A549 (cell line): Measurements from ENCODE around the gene ALDH1L1. TPM values are rescaled to one million over a fixed set of nuclear protein-coding genes. Genes with fewer than 3 reads are reported as not detected.

Source experiments
- ATAC-seq, 2 experiments: fragments of 200-7000 bp in 1 of 2; fragments of >200 bp in 1 of 2; cut with Nextera tagmentation in 1 of 2; cut with Tn5 transposase in 1 of 2; 3 replicates each; pipeline versions ENCODE4 v1.8.0 to v1.9.1; 2018 to 2020; ENCODE audit warnings: mild to moderate bottlenecking in 1 of 2, moderate library complexity in 1 of 2
- CTCF ChIA-PET: fragments of 300-600 bp; sonication (Branson Sonifier 250); formaldehyde crosslinking; extraction: SDS; loops from one replicate; lab custom pipeline; 2021; ENCODE audit warnings: antibody characterized with exemption, inconsistent platforms; lab: Yijun Ruan, JAX
- POLR2A ChIA-PET: fragments of 350-600 bp; formaldehyde crosslinking; extraction: SDS; loops from one replicate; lab custom pipeline; 2021; ENCODE audit warnings: antibody characterized with exemption, inconsistent platforms; lab: Yijun Ruan, JAX
- DNase-seq, 2 experiments: peaks; one replicate each; pipeline versions ENCODE4 v3.0.0 to v3.0.0-alpha.2; 2011 to 2016; ENCODE audit warnings: low read depth in 1 of 2, low spot score in 1 of 2
- FAIRE-seq: peaks from 2 replicates; lab custom pipeline; 2011; peaks lifted over from hg19 to GRCh38; lab: Jason Lieb, UNC
- H3K27ac ChIP-seq, 2 experiments: fragments of >200 bp; sonication (Bioruptor Twin); formaldehyde crosslinking; 3 replicates each; pipeline ENCODE4 v1.5.1; 2016 to 2017
- H3K4me1 ChIP-seq: fragments of >200 bp; sonication (Bioruptor Twin); formaldehyde crosslinking; 3 replicates; pipeline ENCODE4 v1.6.1; 2016
- H3K4me2 ChIP-seq: fragments of >200 bp; sonication (Bioruptor Twin); formaldehyde crosslinking; 3 replicates; pipeline ENCODE4 v1.6.1; 2016
- H3K4me3 ChIP-seq: fragments of >200 bp; sonication (Bioruptor Twin); formaldehyde crosslinking; 3 replicates; pipeline ENCODE4 v1.5.1; 2016
- H3K9me3 ChIP-seq: fragments of >200 bp; sonication (Bioruptor Twin); formaldehyde crosslinking; 3 replicates; pipeline ENCODE4 v1.6.1; 2016
- CHD4 ChIP-seq: fragments of 200-600 bp; sonication (generic); IDR thresholded peaks from 2 replicates; pipeline ENCODE4 v1.6.1; 2016; ENCODE audit warnings: antibody characterized with exemption, mild to moderate bottlenecking, borderline replicate concordance
- EHF ChIP-seq: fragments of 250-450 bp; sonication (Bioruptor Pico); IDR thresholded peaks from 2 replicates; pipeline ENCODE4 v1.5.0; 2020; ENCODE audit warnings: mild to moderate bottlenecking
- EHMT2 ChIP-seq: fragments of 200-600 bp; sonication (generic); IDR thresholded peaks from 2 replicates; pipeline ENCODE4 v1.6.1; 2016; ENCODE audit warnings: antibody characterized with exemption, low read depth, mild to moderate bottlenecking, moderate library complexity
- HES2 ChIP-seq: fragments of >200 bp; sonication (Bioruptor Twin); formaldehyde crosslinking; IDR thresholded peaks from 2 replicates; pipeline ENCODE4 v1.6.1; 2016
- HOXA7 ChIP-seq: fragments of 250-450 bp; sonication (Bioruptor Pico); IDR thresholded peaks from 2 replicates; pipeline ENCODE4 v1.5.0; 2020; ENCODE audit warnings: mild to moderate bottlenecking, moderate library complexity
- HOXB5 ChIP-seq: fragments of 250-450 bp; sonication (Bioruptor Pico); IDR thresholded peaks from 2 replicates; pipeline ENCODE4 v1.5.0; 2020; ENCODE audit warnings: mild to moderate bottlenecking, moderate library complexity
- JUN ChIP-seq, 2 experiments: fragments of >200 bp; sonication (Bioruptor Twin); formaldehyde crosslinking; IDR thresholded peaks; 2 replicates in 1 of 2; 3 replicates in 1 of 2; pipeline ENCODE4 v1.6.1; 2016 to 2017
- KDM1A ChIP-seq: fragments of 200-600 bp; sonication (generic); IDR thresholded peaks from 2 replicates; pipeline ENCODE4 v1.6.1; 2016; ENCODE audit warnings: low read depth, mild to moderate bottlenecking
- MAX ChIP-seq: IDR thresholded peaks from 2 replicates; pipeline ENCODE4 v1.6.1; 2012
- MAZ ChIP-seq: fragments of 150-350 bp; IDR thresholded peaks from 2 replicates; pipeline ENCODE4 v1.6.1; 2014; ENCODE audit warnings: antibody characterized with exemption, low read depth, low read length, borderline replicate concordance
- PBX3 ChIP-seq: IDR thresholded peaks from 2 replicates; pipeline ENCODE4 v1.6.1; 2012
- PHF8 ChIP-seq: fragments of 200-600 bp; sonication (generic); IDR thresholded peaks from 2 replicates; pipeline ENCODE4 v1.6.1; 2016; ENCODE audit warnings: low read depth, mild to moderate bottlenecking, antibody characterized with exemption, moderate library complexity, borderline replicate concordance
- POLR2A ChIP-seq: IDR thresholded peaks from 2 replicates; pipeline ENCODE4 v1.6.1; 2012; ENCODE audit warnings: mild to moderate bottlenecking, low read length
- RARB ChIP-seq: fragments of 250-450 bp; sonication (Bioruptor Pico); IDR thresholded peaks from 2 replicates; pipeline ENCODE4 v1.8.0; 2021; ENCODE audit warnings: mild to moderate bottlenecking, moderate library complexity
- SMC3 ChIP-seq: fragments of >200 bp; sonication (Bioruptor Twin); formaldehyde crosslinking; IDR thresholded peaks from 3 replicates; pipeline ENCODE4 v1.6.1; 2018; ENCODE audit warnings: inconsistent platforms
- ZFP36 ChIP-seq: fragments of 450-650 bp; IDR thresholded peaks from 2 replicates; pipeline ENCODE4 v1.6.1; 2014; ENCODE audit warnings: borderline replicate concordance; ENCODE audit not compliant: partially characterized antibody
- ZNF302 ChIP-seq: fragments of 250-450 bp; sonication (Bioruptor Pico); IDR thresholded peaks from 2 replicates; pipeline ENCODE4 v1.9.0; 2021; ENCODE audit warnings: inconsistent platforms, mild to moderate bottlenecking, moderate library complexity
- ZSCAN20 ChIP-seq: fragments of 250-450 bp; sonication (Bioruptor Pico); IDR thresholded peaks from 2 replicates; pipeline ENCODE4 v1.8.0; 2022; ENCODE audit warnings: mild to moderate bottlenecking, moderate library complexity
- WGBS: methylation state at CpG from one replicate; pipeline ENCODE4 v1.1.6; 2017; ENCODE audit errors: missing lambda C conversion rate; 5-methylcytosine and 5-hydroxymethylcytosine counted together
- polyA plus RNA-seq, 4 experiments: library from polyadenylated mRNA; depleted of rRNA in 3 of 4; stranded (reverse); fragments of >200 nt; fragmentation: RNase III in 1 of 4; extraction: RNeasy Plus Mini Kit Qiagen cat#74134 plus additional on column Dnase treatment in 1 of 4; gene quantifications; 2 replicates in 3 of 4; 3 replicates in 1 of 4; pipeline ENCODE4 v1.2.3, GENCODE V29; 2011 to 2017
- TF ChIP-seq, protein P1 (sequence below): fragments of >200 bp; sonication (Bioruptor Twin); formaldehyde crosslinking; IDR thresholded peaks from 3 replicates; pipeline ENCODE4 v1.5.1; 2016

ALDH1L1 gene
- polyA plus RNA-seq, 2 of the 4 experiments (the other 2 are of a cell fraction), result 0.14 to 0.18 TPM

DNA sequence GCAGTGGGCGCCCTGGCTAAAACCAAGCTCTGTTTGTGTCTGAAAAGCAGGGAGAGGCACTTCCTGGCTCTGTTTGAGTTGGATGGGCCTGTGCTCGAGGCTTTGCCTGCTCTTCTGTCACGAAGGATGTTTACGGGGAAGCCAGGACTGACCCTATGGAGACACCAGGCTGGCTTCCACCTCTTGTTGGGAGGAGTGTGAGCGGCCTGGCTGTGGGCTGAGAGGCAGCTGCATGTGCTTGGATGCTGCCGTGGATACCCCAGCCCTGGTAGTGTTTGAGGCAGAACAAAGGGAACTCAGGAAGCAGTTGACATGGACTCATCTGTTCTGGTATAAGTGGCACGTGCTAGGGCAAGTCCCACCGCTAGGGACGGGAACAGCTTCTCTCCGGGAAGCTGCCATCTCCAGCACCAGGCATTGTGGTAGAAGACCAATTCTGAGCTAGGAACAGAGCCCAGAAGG is 78.8 kb downstream of the ALDH1L1 start:
- Histone ChIP-seq H3K27ac (no peak overlapping the region), H3K9me3 (no peaks in the 10 kb centered on the region), H3K4me1 (no peaks in the 10 kb centered on the region), H3K4me3 (no peak overlapping the region), H3K4me2 (no peak overlapping the region)
- no peak for TF ChIP-seq JUN (IDR thresholded peaks at IDR 0.05)
- no peak for TF ChIP-seq ZNF302
- ATAC-seq (no peak), DNase-seq (no peak), FAIRE-seq (no peak)
- ChIA-PET CTCF (interaction anchor here (0.5 kb wide), 1 partner anchor 95 kb away, joined by 4 read pairs; no protein-coding TSS in a partner anchor), POLR2A (no interaction called here)
- WGBS, result 77% methylated on average over 7 of the region's 10 CpGs

DNA sequence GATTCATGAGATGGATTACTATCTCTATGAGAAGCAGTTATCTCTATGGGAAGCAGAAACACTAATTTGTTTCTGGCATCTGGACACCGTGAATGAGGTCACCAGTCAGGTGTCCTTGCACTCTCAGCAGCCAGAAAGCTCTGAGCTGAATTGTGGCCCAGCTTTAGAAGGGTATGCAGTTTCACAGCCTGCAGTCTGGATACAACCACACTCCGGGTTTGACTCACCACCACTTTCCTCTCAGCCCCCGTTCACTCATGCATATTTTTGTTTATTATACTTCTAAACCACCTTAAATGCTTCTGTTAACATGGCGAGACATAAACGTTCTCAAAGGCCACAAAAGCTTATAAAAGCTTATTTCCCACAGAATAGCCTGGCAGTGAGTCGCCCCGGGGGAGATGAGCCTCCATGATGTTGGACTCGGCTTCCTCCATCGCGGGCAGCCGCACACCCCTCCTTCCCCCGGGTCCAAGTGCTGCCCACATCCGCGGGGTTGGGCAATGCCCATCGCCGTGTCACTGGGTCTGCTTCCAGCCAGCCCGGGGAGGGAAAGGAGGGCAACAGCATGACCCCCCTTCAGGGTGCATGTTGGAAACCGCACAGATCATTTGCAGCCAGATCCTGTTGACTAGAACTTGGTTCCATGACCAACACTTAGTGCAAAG is 79.6 kb downstream of the ALDH1L1 start:
- no peaks in the 10 kb centered on the region for H3K9me3 ChIP-seq
- TF ChIP-seq CHD4 (no peak), MAX (no peak), HES2 (no peak), ZFP36 (no peak), ZSCAN20 (CRISPR knock-in tag) (no peak)
- H3K4me3 ChIP-seq, result no peak overlapping the region
- DNase-seq, result no peak
- H3K27ac ChIP-seq, result no peak overlapping the region
- CTCF ChIA-PET, result no interaction called here
- H3K4me1 ChIP-seq, result no peaks in the 10 kb centered on the region
- no peak for ATAC-seq
- 62% methylated on average over 14 of the region's 18 CpGs for WGBS
- FAIRE-seq, result no peak
- H3K4me2 ChIP-seq, result no peak overlapping the region
- POLR2A ChIA-PET, result no interaction called here

DNA sequence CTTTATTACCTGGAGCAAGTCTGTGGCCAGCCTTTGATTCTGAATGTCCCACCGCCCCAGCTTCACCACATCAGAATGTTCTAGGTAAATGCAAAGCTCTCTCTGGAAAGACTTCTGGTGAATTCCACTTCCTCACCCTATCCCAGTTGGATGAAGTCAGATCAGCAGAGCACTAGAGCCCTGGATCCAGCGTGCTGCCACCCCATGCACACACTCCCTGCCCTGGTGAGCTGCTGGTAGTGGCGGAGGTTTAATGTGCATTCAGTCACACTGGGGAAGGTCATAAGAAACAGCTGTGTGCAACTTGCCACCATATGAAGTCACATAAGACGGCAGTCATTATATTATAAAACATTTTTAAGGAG is 80.1 kb downstream of the ALDH1L1 start:
- ChIA-PET POLR2A (no interaction called here), CTCF (no interaction called here)
- Histone ChIP-seq H3K27ac (no peak overlapping the region), H3K9me3 (no peaks in the 10 kb centered on the region), H3K4me1 (no peaks in the 10 kb centered on the region), H3K4me2 (no peak overlapping the region), H3K4me3 (no peak overlapping the region)
- no peak for FAIRE-seq
- no peak for DNase-seq
- 70% methylated on average over 4 of the region's 4 CpGs for WGBS
- TF ChIP-seq MAZ (no peak), EHF (CRISPR knock-in tag) (no peak), EHMT2 (no peak), KDM1A (no peak), SMC3 (no peak), MAX (no peak), ZSCAN20 (CRISPR knock-in tag) (no peak), RARB (no peak), HOXA7 (CRISPR knock-in tag) (no peak), HOXB5 (CRISPR knock-in tag) (no peak), PBX3 (no peak), POLR2A (no peak), HES2 (no peak), ZFP36 (no peak), PHF8 (no peak)
- TF ChIP-seq, protein P1, sequence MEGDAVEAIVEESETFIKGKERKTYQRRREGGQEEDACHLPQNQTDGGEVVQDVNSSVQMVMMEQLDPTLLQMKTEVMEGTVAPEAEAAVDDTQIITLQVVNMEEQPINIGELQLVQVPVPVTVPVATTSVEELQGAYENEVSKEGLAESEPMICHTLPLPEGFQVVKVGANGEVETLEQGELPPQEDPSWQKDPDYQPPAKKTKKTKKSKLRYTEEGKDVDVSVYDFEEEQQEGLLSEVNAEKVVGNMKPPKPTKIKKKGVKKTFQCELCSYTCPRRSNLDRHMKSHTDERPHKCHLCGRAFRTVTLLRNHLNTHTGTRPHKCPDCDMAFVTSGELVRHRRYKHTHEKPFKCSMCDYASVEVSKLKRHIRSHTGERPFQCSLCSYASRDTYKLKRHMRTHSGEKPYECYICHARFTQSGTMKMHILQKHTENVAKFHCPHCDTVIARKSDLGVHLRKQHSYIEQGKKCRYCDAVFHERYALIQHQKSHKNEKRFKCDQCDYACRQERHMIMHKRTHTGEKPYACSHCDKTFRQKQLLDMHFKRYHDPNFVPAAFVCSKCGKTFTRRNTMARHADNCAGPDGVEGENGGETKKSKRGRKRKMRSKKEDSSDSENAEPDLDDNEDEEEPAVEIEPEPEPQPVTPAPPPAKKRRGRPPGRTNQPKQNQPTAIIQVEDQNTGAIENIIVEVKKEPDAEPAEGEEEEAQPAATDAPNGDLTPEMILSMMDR, result no peak
- ATAC-seq, result no peak
